HUES64 (cell line): ENCODE results near the gene GNPAT.

Experiments used
- H3K27ac ChIP-seq: 2 replicates; pipeline ENCODE4 v1.7.0; 2013; ENCODE audit warnings: low read depth, low read length, inconsistent platforms
- H3K27me3 ChIP-seq: 2 replicates; pipeline ENCODE4 v1.6.1; 2013; ENCODE audit warnings: mild to moderate bottlenecking, low read length; ENCODE audit not compliant: insufficient read depth
- H3K36me3 ChIP-seq: 2 replicates; pipeline ENCODE4 v1.6.1; 2013; ENCODE audit warnings: mild to moderate bottlenecking, low read length; ENCODE audit not compliant: insufficient read depth
- H3K4me1 ChIP-seq: 2 replicates; pipeline ENCODE4 v1.6.1; 2013; ENCODE audit warnings: mild to moderate bottlenecking, low read length, moderate library complexity; ENCODE audit not compliant: insufficient read depth
- H3K4me3 ChIP-seq: 2 replicates; pipeline ENCODE4 v1.5.1; 2013; ENCODE audit warnings: mild to moderate bottlenecking, low read length, moderate library complexity
- H3K9ac ChIP-seq: 2 replicates; pipeline ENCODE4 v1.6.1; 2013; ENCODE audit warnings: mild to moderate bottlenecking, low read depth, low read length
- H3K9me3 ChIP-seq: 2 replicates; pipeline ENCODE4 v1.6.1; 2013; ENCODE audit warnings: low read depth, low read length; ENCODE audit not compliant: insufficient read depth
- WGBS: fragments of 150-250, 120-280 bp; methylation state at CpG from one replicate; pipeline ENCODE4 v1.1.7; 2013; ENCODE audit warnings: missing lambda C conversion rate; 5-methylcytosine and 5-hydroxymethylcytosine counted together

The GNPAT gene

DNA sequence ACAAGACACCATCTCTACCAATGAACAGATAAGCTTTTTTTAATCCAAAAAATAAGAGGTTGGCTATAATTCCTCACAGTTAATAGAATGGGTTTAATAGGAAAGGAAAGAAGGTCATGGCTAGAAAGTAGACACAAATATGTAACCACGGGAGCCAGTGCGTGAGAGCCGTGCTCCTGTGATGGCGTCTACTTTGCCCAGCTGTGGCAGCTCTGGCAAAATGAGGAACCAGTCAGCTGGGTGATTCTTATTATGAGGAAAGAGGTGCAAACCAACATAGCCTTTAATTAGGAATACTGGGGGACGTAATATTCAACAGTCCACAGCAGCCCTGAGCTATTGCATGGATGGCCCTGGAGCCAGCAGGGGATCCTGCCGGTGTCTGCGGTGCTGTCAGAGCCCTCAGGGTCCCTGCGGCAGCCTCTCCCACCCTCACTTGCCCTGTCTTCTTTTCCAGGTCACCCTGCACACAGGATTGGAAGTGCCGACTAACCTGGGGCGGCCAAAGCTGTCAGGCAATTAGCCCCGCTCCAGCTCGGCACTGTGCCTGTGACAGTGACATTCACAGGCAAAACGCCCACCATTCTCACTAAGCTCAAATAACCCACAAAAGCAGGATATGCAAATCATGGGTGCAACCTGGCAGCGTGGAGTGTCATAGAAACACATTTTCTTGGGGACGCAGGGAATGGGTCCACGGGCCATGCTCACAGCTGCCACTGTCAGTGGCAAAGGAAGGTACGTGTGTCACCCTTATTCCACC is 25.9 kb upstream of the GNPAT start:
- H3K4me3 ChIP-seq, result no peak overlapping the region
- H3K27me3 ChIP-seq, result peaks cover 94% of the 10 kb centered on the region
- H3K9me3 ChIP-seq, result no peaks in the 10 kb centered on the region
- no peaks in the 10 kb centered on the region for H3K36me3 ChIP-seq
- H3K4me1 ChIP-seq, result no peaks in the 10 kb centered on the region
- H3K27ac ChIP-seq, result no peak overlapping the region
- no peak overlapping the region for H3K9ac ChIP-seq
- WGBS, result 68% methylated on average over 17 of the region's 17 CpGs

DNA sequence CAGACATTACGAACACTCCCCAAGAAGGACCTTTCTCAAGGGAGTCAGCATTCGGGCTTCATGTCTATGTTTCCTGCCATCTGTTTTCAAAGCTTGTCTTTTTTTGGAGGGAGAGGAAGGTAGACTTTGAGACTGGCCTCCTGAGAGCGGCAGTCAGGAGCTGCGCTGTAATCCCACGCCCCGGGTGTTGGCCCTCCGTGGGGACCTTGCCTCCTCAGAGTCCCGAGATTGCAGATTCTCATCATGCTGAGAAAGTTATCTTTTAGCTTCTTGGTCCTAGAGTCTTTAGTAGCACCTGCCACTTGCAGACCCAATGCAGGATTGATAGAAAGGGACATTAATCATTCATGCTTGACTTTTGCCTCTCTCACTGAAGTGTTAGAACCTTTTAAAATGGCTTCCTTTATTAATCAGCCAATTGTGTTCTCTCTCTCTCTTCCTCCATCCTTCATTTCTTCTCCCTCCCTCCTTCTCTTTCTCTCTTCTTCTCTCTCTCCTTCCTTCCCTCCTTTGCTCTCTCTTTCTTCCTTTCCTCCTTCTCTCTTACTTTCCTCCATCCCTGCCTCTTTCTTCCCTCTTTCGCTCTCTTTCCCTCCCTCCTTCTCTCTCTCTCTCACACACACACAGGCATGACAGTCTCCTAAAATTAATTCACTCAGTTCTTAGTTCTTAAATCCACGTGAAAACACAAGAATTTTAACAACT is 25.2 kb upstream of the GNPAT start:
- no peak overlapping the region for H3K4me3 ChIP-seq
- H3K9me3 ChIP-seq, result no peaks in the 10 kb centered on the region
- peaks cover 88% of the 10 kb centered on the region for H3K27me3 ChIP-seq
- no peaks in the 10 kb centered on the region for H3K36me3 ChIP-seq
- whole genome bisulfite sequencing, result 74% methylated on average over 10 of the region's 10 CpGs
- H3K27ac ChIP-seq, result no peak overlapping the region
- no peak overlapping the region for H3K9ac ChIP-seq
- H3K4me1 ChIP-seq, result no peaks in the 10 kb centered on the region

DNA sequence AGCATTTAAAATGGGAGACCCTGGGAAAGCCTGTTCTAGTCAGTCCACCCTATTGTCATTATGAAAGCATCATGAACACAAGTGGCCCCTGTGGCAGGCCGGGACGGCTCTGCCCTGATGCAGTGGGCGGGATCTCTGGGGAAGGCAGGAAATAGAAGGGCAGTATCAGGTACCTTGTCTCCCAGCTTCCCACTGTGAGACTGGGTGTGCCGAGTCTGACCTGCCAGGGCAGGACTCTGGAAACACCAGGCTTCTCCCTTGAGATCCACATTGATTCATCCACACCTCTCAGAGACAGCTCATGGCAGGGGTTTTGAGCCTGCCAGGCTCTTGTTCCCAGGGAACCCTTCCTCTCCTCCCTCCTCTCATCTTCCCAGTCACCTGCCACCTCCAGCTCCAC is 24.5 kb upstream of the GNPAT start:
- H3K9me3 ChIP-seq, result no peaks in the 10 kb centered on the region
- no peak overlapping the region for H3K4me3 ChIP-seq
- H3K27me3 ChIP-seq, result peaks cover 84% of the 10 kb centered on the region
- no peak overlapping the region for H3K9ac ChIP-seq
- H3K4me1 ChIP-seq, result no peaks in the 10 kb centered on the region
- H3K27ac ChIP-seq, result no peak overlapping the region
- no peaks in the 10 kb centered on the region for H3K36me3 ChIP-seq
- 36% methylated on average over 4 of the region's 4 CpGs for WGBS

DNA sequence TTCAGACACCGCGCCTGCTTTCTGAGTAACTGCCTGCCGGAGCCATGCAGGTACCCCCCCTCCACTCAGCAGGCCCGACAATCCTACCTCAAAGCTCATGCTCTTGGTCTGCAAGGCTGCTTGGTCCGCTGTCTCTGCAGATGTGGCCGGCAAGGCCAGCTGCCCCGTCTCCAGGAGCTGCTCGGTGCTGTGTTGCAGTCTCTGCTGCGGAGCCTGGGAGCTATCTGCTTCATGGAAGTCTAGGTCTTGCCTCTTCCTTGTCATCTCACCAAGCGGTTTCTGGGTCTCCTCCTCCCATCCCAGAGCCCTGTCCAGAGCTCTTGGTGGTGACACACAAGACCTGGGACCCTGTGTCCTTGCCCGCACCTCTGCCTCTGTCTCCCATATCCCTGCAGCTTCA is 24.0 kb upstream of the GNPAT start:
- Histone ChIP-seq H3K27me3 (peaks cover 79% of the 10 kb centered on the region), H3K4me3 (no peak overlapping the region), H3K9ac (no peak overlapping the region), H3K4me1 (no peaks in the 10 kb centered on the region), H3K27ac (no peak overlapping the region), H3K36me3 (no peaks in the 10 kb centered on the region), H3K9me3 (no peaks in the 10 kb centered on the region)
- WGBS, result 88% methylated on average over 11 of the region's 11 CpGs

DNA sequence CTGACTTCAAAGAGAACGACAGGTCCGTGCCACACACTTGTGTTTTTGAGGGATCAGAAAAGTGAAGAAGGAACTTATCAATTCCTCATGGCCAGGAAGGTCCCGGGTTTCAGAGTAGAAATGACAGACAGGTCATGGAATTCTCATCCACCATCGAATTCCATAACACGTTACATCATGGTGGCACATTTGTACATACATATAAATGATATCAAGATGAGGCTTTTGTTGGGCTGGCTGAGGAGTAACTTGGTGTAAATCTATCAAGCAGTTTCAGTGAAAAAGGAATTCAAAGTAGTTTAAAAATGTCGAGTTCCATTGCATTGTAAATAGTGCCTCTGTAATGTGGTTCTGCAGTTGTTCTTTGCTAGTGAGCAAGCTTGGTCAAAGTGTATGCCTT is 22.9 kb upstream of the GNPAT start:
- Histone ChIP-seq H3K36me3 (0 out of 2 replicates have a peak, but pooled peaks cover 3% of the 10 kb centered on the region), H3K27ac (no peak overlapping the region), H3K9me3 (no peaks in the 10 kb centered on the region), H3K27me3 (peaks cover 69% of the 10 kb centered on the region), H3K4me1 (no peaks in the 10 kb centered on the region), H3K9ac (no peak overlapping the region), H3K4me3 (no peak overlapping the region)
- 85% methylated on average over 6 of the region's 6 CpGs for WGBS

DNA sequence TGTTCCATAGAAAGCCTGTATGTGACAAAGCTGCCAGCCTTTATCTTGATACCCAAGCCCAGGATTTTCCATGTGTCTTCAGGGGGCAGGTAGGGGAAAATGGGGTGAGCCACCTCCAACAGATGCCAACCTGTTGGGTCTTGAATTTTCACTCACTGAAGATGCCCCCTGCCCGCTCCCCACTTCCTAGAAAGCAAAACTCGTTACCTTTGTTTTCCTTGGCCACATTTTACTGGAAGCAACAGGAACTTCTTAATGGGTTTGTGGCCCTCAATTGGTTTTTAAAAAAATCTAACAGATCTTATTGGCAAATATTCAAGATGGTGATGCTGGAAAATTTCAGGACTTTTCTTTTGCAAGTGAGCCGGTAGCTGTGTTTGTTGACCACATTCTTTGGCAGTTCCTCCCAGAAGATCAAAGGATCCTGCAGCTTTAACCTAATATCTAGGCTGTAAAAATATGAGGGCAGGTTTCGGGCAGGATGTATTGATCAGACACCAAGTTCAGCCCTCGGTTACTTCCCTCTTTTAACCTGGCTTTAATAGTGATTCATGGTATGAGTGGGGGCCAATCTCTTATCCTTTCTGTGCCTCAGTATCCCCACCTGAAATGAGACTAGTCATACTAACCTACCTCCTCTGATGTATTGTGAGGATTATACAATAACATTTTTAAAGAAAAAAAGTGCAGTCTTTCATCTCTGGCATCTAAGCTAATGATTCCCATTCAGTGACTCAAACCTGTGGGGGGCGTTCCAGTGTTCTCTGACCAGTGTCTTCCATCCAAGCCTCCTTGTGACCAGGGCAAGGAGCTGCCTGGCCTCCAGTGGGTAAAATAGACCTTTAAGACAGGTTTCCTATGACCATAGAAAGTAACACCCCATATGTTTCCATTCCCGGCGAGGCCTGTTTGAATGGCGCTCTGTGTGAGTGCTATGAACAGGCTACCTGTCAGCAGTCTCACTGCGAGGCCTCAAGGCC is 21.3 kb upstream of the GNPAT start:
- Histone ChIP-seq H3K4me1 (no peaks in the 10 kb centered on the region), H3K27ac (no peak overlapping the region), H3K9me3 (no peaks in the 10 kb centered on the region), H3K36me3 (peaks cover 13% of the 10 kb centered on the region; the same call in 1 of the 2 replicates), H3K27me3 (peaks cover 52% of the 10 kb centered on the region), H3K4me3 (no peak overlapping the region), H3K9ac (no peak overlapping the region)
- 89% methylated on average over 9 of the region's 10 CpGs for WGBS

GRCh38 chr1:231220801-231221200 is 20.2 kb upstream of the GNPAT start:
- Histone ChIP-seq H3K9me3 (no peaks in the 10 kb centered on the region), H3K4me1 (no peaks in the 10 kb centered on the region), H3K36me3 (peaks cover 24% of the 10 kb centered on the region), H3K27ac (no peak overlapping the region), H3K9ac (no peak overlapping the region), H3K4me3 (no peak overlapping the region), H3K27me3 (peaks cover 41% of the 10 kb centered on the region)
- 95% methylated on average over 11 of the region's 11 CpGs for WGBS

GRCh38 chr1:231226156-231226555 is 14.9 kb upstream of the GNPAT start:
- WGBS, result 83% methylated on average over 7 of the region's 7 CpGs
- Histone ChIP-seq H3K9ac (no peak overlapping the region), H3K27me3 (no peaks in the 10 kb centered on the region), H3K27ac (no peak overlapping the region), H3K9me3 (no peaks in the 10 kb centered on the region), H3K4me3 (no peak overlapping the region), H3K4me1 (no peaks in the 10 kb centered on the region), H3K36me3 (peaks cover 37% of the 10 kb centered on the region)

DNA sequence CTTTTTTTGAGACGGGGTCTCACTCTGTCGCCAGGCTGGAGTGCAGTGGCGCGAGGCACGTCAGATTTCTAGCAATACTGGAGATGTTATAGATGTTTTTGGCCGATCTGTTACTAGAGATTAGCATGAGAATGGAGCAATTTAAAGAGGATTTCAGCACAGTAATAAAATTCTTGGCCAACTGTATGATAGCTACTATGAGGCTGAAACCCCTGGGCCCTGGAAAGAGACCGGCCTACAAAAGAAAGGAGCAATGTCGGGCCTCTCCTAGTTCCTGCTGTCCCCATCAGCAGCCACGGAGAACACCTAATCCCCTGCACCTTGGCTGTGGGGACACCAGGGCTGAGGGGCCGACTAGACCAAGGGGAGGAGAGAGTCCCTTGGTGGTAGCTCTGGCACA is 9.5 kb upstream of the GNPAT start:
- no peaks in the 10 kb centered on the region for H3K27me3 ChIP-seq
- no peaks in the 10 kb centered on the region for H3K4me1 ChIP-seq
- H3K9ac ChIP-seq, result no peak overlapping the region
- no peak overlapping the region for H3K4me3 ChIP-seq
- no peaks in the 10 kb centered on the region for H3K9me3 ChIP-seq
- 90% methylated on average over 10 of the region's 10 CpGs for WGBS
- no peak overlapping the region for H3K27ac ChIP-seq
- peaks cover 5% of the 10 kb centered on the region for H3K36me3 ChIP-seq

DNA sequence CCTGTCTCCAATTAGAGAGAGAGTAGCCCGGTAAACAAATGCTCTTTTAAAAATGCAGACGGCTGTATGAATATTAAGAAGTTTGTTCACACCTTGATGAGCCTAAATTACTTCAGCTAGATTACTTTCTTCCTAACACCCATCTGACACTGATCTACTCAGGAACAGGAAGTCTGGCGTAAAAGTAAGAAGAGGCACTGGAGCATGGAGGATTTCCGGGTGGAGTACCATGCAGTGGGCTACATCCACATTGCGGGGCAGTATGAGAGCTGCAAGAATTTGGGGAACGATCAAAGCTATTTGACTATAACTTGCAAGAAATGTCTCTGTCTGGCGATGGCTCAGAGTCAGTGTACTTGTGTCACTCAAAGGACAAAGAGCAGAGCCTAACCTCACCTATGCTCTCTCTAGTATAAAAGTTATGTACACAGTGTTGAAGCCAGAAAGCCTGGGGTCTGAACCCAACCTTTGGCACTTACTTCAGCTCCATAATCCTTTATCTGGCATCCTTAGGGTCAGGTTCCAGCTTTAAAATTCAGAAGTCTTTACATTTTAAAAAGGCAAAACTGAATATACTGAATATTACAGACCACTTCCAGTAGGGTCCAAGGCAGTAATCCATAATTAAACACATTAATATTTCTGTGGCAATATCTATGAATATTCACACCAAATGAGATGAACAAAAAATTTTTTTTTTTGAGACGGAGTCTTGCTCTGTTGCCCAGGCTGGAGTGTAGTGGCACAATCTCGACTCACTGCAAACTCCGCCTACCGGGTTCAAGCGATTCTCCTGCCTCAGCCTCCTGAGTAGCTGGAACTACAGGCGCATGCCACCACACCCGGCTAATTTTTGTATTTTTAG is 7.9 kb upstream of the GNPAT start:
- no peaks in the 10 kb centered on the region for H3K9me3 ChIP-seq
- no peaks in the 10 kb centered on the region for H3K27me3 ChIP-seq
- no peak overlapping the region for H3K4me3 ChIP-seq
- H3K4me1 ChIP-seq, result no peaks in the 10 kb centered on the region
- no peak overlapping the region for H3K9ac ChIP-seq
- peaks cover 10% of the 10 kb centered on the region; the same call in 1 of the 2 replicates for H3K36me3 ChIP-seq
- WGBS, result 96% methylated on average over 12 of the region's 14 CpGs
- no peak overlapping the region for H3K27ac ChIP-seq
